Astrocyte of the spinal cord (primary cell): ENCODE data around the gene YPEL2.
"Not testable (repeated sequence)": the region's sequence is repeated elsewhere in the genome, so short reads cannot be mapped to it uniquely, and the experiment has no call there.

ENCODE experiments used
- DNase-seq: peaks from one replicate; pipeline ENCODE4 v3.0.0; 2011; ENCODE audit warnings: low read depth, low spot score
- H3K4me3 ChIP-seq: 2 replicates; pipeline ENCODE4 v1.5.1; 2011; ENCODE audit warnings: low read depth, mild to moderate bottlenecking, low read length, moderate library complexity
- CTCF ChIP-seq: IDR thresholded peaks from 2 replicates; pipeline ENCODE4 v1.5.1; 2012; ENCODE audit warnings: low read depth, mild to moderate bottlenecking, low read length, inconsistent platforms
- in situ Hi-C: cut with HindIII; loops from 2 replicates; pipeline ENCODE4 v1.10.0; 2017; ENCODE audit warnings: low sequenced_read_pairs

Gene YPEL2

GRCh38 chr17:59387351-59388068, 56.1 kb downstream of the YPEL2 start:
- in situ Hi-C loops = no loop called here
- H3K4me3 ChIP-seq = no peak overlapping the region
- no peak for DNase-seq
- no peak for TF ChIP-seq CTCF

- in situ Hi-C loops = no loop called here
- DNase-seq = no peak
- H3K4me3 ChIP-seq = no peak overlapping the region
- TF ChIP-seq CTCF = no peak
Observed at GRCh38 chr17:59388069-59388556, 56.7 kb downstream of the YPEL2 start.

GRCh38 chr17:59389066-59389465, 57.6 kb downstream of the YPEL2 start:
- DNase-seq = no peak
- in situ Hi-C loops = no loop called here
- no peak for TF ChIP-seq CTCF
- H3K4me3 ChIP-seq = no peak overlapping the region

GRCh38 chr17:59391021-59391420, 59.6 kb downstream of the YPEL2 start:
- no peak overlapping the region for H3K4me3 ChIP-seq
- no peak for TF ChIP-seq CTCF
- in situ Hi-C loops = no loop called here
- no peak for DNase-seq

GRCh38 chr17:59392973-59393679, 61.7 kb downstream of the YPEL2 start:
- in situ Hi-C loops = no loop called here
- no peak for DNase-seq
- TF ChIP-seq CTCF = no peak
- H3K4me3 ChIP-seq = no peak overlapping the region

- H3K4me3 ChIP-seq, in situ Hi-C loops, DNase-seq: not testable (repeated sequence)
Observed at GRCh38 chr17:59393742-59394410, 62.4 kb downstream of the YPEL2 start.
